GM23338 (cell line): ENCODE data around the gene OLA1. TPM values are rescaled to one million over a fixed set of nuclear protein-coding genes. Genes with fewer than 3 reads are reported as not detected.

Experiments
- ATAC-seq: fragments of 200-7000 bp; cut with Tn5 transposase; 3 replicates; pipeline ENCODE4 v1.9.1; 2020
- DNase-seq: peaks from one replicate; pipeline ENCODE4 v3.0.0-alpha.2; 2015; ENCODE audit warnings: low spot score
- H2AFZ ChIP-seq: fragments of 200-600 bp; sonication (generic); 2 replicates; pipeline ENCODE4 v1.8.0; 2016; ENCODE audit warnings: antibody characterized with exemption, mild to moderate bottlenecking, moderate library complexity
- H3F3A ChIP-seq: fragments of 200-600 bp; sonication (generic); replicated peaks from 2 replicates; pipeline ENCODE4 v1.8.0; 2017; ENCODE audit warnings: antibody characterized with exemption, mixed run types, low read depth
- H3K27ac ChIP-seq: fragments of 200-600 bp; sonication (generic); 2 replicates; pipeline ENCODE4 v1.6.1; 2016; ENCODE audit warnings: low read depth
- H3K27me3 ChIP-seq: fragments of 200-600 bp; sonication (generic); 2 replicates; pipeline ENCODE4 v1.8.0; 2016; ENCODE audit warnings: mild to moderate bottlenecking, mixed run types, moderate library complexity; ENCODE audit not compliant: insufficient read depth
- H3K36me3 ChIP-seq: fragments of 200-600 bp; sonication (generic); 2 replicates; pipeline ENCODE4 v1.8.0; 2016; ENCODE audit warnings: mild to moderate bottlenecking; ENCODE audit not compliant: insufficient read depth
- H3K4me1 ChIP-seq: fragments of 200-600 bp; sonication (generic); 2 replicates; pipeline ENCODE4 v1.8.0; 2016; ENCODE audit warnings: mild to moderate bottlenecking, moderate library complexity; ENCODE audit not compliant: insufficient read depth
- H3K4me2 ChIP-seq: fragments of 200-600 bp; sonication (generic); 2 replicates; pipeline ENCODE4 v1.7.1; 2017; ENCODE audit warnings: mixed run types
- H3K4me3 ChIP-seq: fragments of 200-600 bp; sonication (generic); 2 replicates; pipeline ENCODE4 v1.6.1; 2016; ENCODE audit warnings: mixed run types
- H3K79me2 ChIP-seq: fragments of 200-600 bp; sonication (generic); replicated peaks from 2 replicates; pipeline ENCODE4 v1.8.0; 2017; ENCODE audit warnings: mild to moderate bottlenecking; ENCODE audit not compliant: insufficient read depth
- H3K9me2 ChIP-seq: fragments of 200-600 bp; sonication (generic); 2 replicates; pipeline ENCODE4 v1.8.0; 2017; ENCODE audit not compliant: insufficient read depth
- H4K20me1 ChIP-seq: fragments of 200-600 bp; sonication (generic); replicated peaks from 2 replicates; pipeline ENCODE4 v1.8.0; 2017; ENCODE audit warnings: mild to moderate bottlenecking; ENCODE audit not compliant: insufficient read depth
- H3K27ac Mint-ChIP-seq: 2 replicates; pipeline ENCODE4 v1.8.0; 2020; ENCODE audit warnings: inconsistent platforms, mild to moderate bottlenecking, moderate library complexity, mixed read lengths
- H3K27me3 Mint-ChIP-seq: 3 replicates; pipeline ENCODE4 v1.8.0; 2022; ENCODE audit warnings: low read depth, mild to moderate bottlenecking, moderate library complexity, mixed read lengths, inconsistent platforms; ENCODE audit not compliant: insufficient read depth, poor library complexity
- H3K36me3 Mint-ChIP-seq: 3 replicates; pipeline ENCODE4 v1.8.0; 2021; ENCODE audit warnings: low read depth, mild to moderate bottlenecking, inconsistent platforms, moderate library complexity, mixed read lengths
- H3K4me1 Mint-ChIP-seq: 3 replicates; pipeline ENCODE4 v1.8.0; 2020; ENCODE audit warnings: mild to moderate bottlenecking, inconsistent platforms, mixed read lengths
- H3K4me3 Mint-ChIP-seq: 3 replicates; pipeline ENCODE4 v1.8.0; 2021; ENCODE audit warnings: moderate library complexity, mild to moderate bottlenecking, inconsistent platforms, mixed read lengths
- H3K9me3 Mint-ChIP-seq: 3 replicates; pipeline ENCODE4 v1.8.0; 2020; ENCODE audit warnings: moderate library complexity, mild to moderate bottlenecking, inconsistent platforms, mixed read lengths
- CREB1 ChIP-seq: fragments of 250-450 bp; sonication (Bioruptor Pico); IDR thresholded peaks from 2 replicates; pipeline ENCODE4 v1.5.0; 2020; ENCODE audit warnings: low read depth, mild to moderate bottlenecking, moderate library complexity
- CTCF ChIP-seq, 2 experiments: fragments of 200-600 bp in 1 of 2; sonication (generic) in 1 of 2; conservative IDR thresholded peaks; 2 replicates each; pipeline versions ENCODE4 v1.5.1 to v1.6.1; 2016 to 2017; ENCODE audit warnings: antibody characterized with exemption in 2 of 2, low read depth in 2 of 2, mild to moderate bottlenecking in 2 of 2, moderate library complexity in 1 of 2
- ETS1 ChIP-seq: IDR thresholded peaks from 2 replicates; pipeline ENCODE4 v1.6.1; 2016; ENCODE audit warnings: antibody characterized with exemption
- EZH2 ChIP-seq: fragments of 200-600 bp; sonication (generic); IDR thresholded peaks from one replicate; pipeline ENCODE4 v1.8.0; 2017; ENCODE audit warnings: antibody characterized with exemption, mild to moderate bottlenecking, low read depth; ENCODE audit not compliant: unreplicated experiment
- EZH2phosphoT487 ChIP-seq: fragments of 200-600 bp; sonication (generic); IDR thresholded peaks from one replicate; pipeline ENCODE4 v1.8.1; 2018; ENCODE audit warnings: antibody characterized with exemption; ENCODE audit not compliant: unreplicated experiment
- JUNB ChIP-seq: IDR thresholded peaks from one replicate; pipeline ENCODE4 v1.6.1; 2016; ENCODE audit warnings: antibody characterized with exemption; ENCODE audit not compliant: unreplicated experiment
- NANOG ChIP-seq: IDR thresholded peaks from 2 replicates; pipeline ENCODE4 v1.6.1; 2016; ENCODE audit warnings: antibody characterized with exemption, borderline replicate concordance
- REST ChIP-seq: IDR thresholded peaks from one replicate; pipeline ENCODE4 v1.6.1; 2018; ENCODE audit warnings: antibody characterized with exemption; ENCODE audit not compliant: unreplicated experiment
- ZNF114 ChIP-seq: fragments of 250-450 bp; sonication (Bioruptor Pico); IDR thresholded peaks from 2 replicates; pipeline ENCODE4 v1.5.0; 2020; ENCODE audit warnings: mild to moderate bottlenecking, moderate library complexity
- polyA plus RNA-seq: library from polyadenylated mRNA; unstranded; fragments of >200 nt; fragmentation: Nextera tagmentation; extraction: Ambion mirVana; gene quantifications from 2 replicates; pipeline ENCODE4 v1.2.1, GENCODE V29; 2016
- total RNA-seq: library from RNA; depleted of rRNA; stranded (reverse); fragments of >200 nt; shearing (Covaris generic); gene quantifications from 2 replicates; pipeline ENCODE4 v1.2.3, GENCODE V29; 2014

Gene OLA1
- total and polyA plus RNA-seq, 2 experiments from 2014 or later, result 104 to 242 TPM

- no peak for TF ChIP-seq CREB1 (CRISPR knock-in tag)
- TF ChIP-seq NANOG, result no peak
- TF ChIP-seq REST, result no peak
These were observed 167.6 kb downstream of the OLA1 start (continued) for GRCh38 chr2:174080672-174081121.

GRCh38 chr2:174078275-174078674 is 170.1 kb downstream of the OLA1 start:
- no peaks in the 10 kb centered on the region for H3K27me3 ChIP-seq
- no peaks in the 10 kb centered on the region for H4K20me1 ChIP-seq
- no peak for TF ChIP-seq NANOG
- peak in 1 of 2 experiments; percentile 76; a peak in 3 of 4 replicates for TF ChIP-seq CTCF (conservative IDR thresholded peaks at IDR 0.05; ENCODE audit: low read depth in 2 of 2)
- no peak overlapping the region for H3K4me2 ChIP-seq
- no peak overlapping the region for H2AFZ ChIP-seq
- ATAC-seq (no peak), DNase-seq (peak; percentile 33)
- no peaks in the 10 kb centered on the region for H3K9me3 Mint-ChIP-seq
- no peaks in the 10 kb centered on the region for H3K27me3 Mint-ChIP-seq
- no peak overlapping the region for H3K27ac ChIP-seq
- H3K36me3 ChIP-seq, result no peaks in the 10 kb centered on the region
- H3K27ac Mint-ChIP-seq, result no peak overlapping the region
- H3K4me1 Mint-ChIP-seq, result peaks cover 24% of the 10 kb centered on the region
- H3F3A ChIP-seq, result no peaks in the 10 kb centered on the region
- H3K79me2 ChIP-seq, result no peaks in the 10 kb centered on the region
- H3K9me2 ChIP-seq, result no peaks in the 10 kb centered on the region
- H3K4me3 Mint-ChIP-seq, result no peak overlapping the region
- H3K36me3 Mint-ChIP-seq, result peaks cover 6% of the 10 kb centered on the region; the same call in 1 of the 3 replicates
- H3K4me3 ChIP-seq, result no peak overlapping the region
- H3K4me1 ChIP-seq, result peaks cover 4% of the 10 kb centered on the region; the same call in 1 of the 2 replicates

- Histone ChIP-seq H3K4me2 (no peak overlapping the region), H3K27me3 (no peaks in the 10 kb centered on the region), H3K4me1 (peaks cover 11% of the 10 kb centered on the region), H4K20me1 (no peaks in the 10 kb centered on the region), H3F3A (no peaks in the 10 kb centered on the region), H3K27ac (no peak overlapping the region), H3K4me3 (no peak overlapping the region), H3K36me3 (no peaks in the 10 kb centered on the region), H3K79me2 (no peaks in the 10 kb centered on the region), H2AFZ (no peak overlapping the region), H3K9me2 (no peaks in the 10 kb centered on the region)
- H3K4me1 Mint-ChIP-seq, result peaks cover 30% of the 10 kb centered on the region
- peaks cover 6% of the 10 kb centered on the region; the same call in 1 of the 3 replicates for H3K36me3 Mint-ChIP-seq
- no peak overlapping the region for H3K27ac Mint-ChIP-seq
- H3K4me3 Mint-ChIP-seq, result no peak overlapping the region
- DNase-seq (no peak), ATAC-seq (no peak)
- no peaks in the 10 kb centered on the region for H3K9me3 Mint-ChIP-seq
- no peaks in the 10 kb centered on the region for H3K27me3 Mint-ChIP-seq
- TF ChIP-seq CREB1 (CRISPR knock-in tag), result no peak
- no peak for TF ChIP-seq CTCF (conservative IDR thresholded peaks at IDR 0.05; ENCODE audit: low read depth in 2 of 2)
- no peak for TF ChIP-seq ETS1
- TF ChIP-seq JUNB, result no peak
- no peak for TF ChIP-seq EZH2
- no peak for TF ChIP-seq NANOG
- no peak for TF ChIP-seq EZH2phosphoT487
- TF ChIP-seq REST, result no peak
- TF ChIP-seq ZNF114 (CRISPR knock-in tag), result no peak
These were observed 171.4 kb downstream of the OLA1 start for GRCh38 chr2:174076975-174077374.
